ENCODE results near the gene UTY.

GRCh38 chrY:13435206-13435967, 44.4 kb downstream of the UTY start:
- no peak for TF ChIP-seq CTCF (IDR thresholded peaks at IDR 0.05; ENCODE audit: low read length)
- TF ChIP-seq EZH2 (optimal IDR thresholded peaks at IDR 0.05; ENCODE audit: low read depth, low read length): no peak

All from MM.1S (cell line).